Activated CD8-positive, alpha-beta memory T cell treated with anti-CD3 and anti-CD28 coated beads, Interleukin-2, amount 50 U/mL, for 48 hours (primary cell): Measurements from ENCODE around the gene PVRIG.
"Not testable (repeated sequence)": the region's sequence is repeated elsewhere in the genome, so short reads cannot be mapped to it uniquely, and the experiment has no call there.

Experiments used
- DNase-seq: peaks from one replicate; pipeline ENCODE4 v3.0.0-alpha.2; 2020

Gene PVRIG

GRCh38 chr7:100195901-100196322, 23.8 kb upstream of the PVRIG start:
- DNase-seq: not testable (repeated sequence)

DNA sequence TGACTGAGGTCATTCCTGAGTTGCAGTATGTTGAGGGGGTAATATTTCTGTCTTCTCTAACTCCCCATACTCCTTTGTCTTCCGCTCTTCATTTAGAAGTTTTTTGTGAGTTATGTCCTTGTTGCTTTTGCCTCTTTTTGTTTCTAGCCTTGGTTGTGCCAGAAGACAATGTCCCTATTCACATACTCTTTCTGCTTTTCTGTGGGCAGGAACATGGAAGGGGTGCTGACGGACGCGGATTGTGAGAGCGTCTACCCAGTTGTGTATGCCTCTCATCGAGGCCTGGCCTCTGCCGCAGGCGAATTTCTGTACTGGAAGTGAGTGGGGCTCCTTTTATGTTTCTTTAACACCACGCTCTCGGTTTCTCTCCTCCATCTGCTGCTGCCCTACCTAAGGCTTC, 21.5 kb upstream of the PVRIG start:
- DNase-seq: no peak

DNA sequence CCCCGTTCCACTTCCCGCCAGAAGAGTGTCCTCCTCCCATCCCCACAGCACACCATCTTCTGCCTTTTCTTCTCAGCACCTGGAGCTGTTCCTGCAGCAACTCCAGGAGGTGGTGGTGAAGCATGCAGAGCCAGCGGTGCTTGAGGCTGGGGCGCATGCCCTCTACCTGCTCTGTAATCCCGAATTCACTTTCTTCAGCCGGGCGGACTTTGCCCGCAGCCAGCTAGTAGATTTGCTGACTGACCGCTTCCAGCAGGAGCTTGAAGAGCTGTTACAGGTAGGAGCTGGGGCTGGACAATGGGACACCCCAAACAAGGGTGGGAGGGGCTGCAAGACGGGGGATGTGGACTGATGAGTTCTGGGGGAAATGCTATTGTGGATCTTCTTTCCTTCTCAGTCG, 19.1 kb upstream of the PVRIG start:
- no peak for DNase-seq

DNA sequence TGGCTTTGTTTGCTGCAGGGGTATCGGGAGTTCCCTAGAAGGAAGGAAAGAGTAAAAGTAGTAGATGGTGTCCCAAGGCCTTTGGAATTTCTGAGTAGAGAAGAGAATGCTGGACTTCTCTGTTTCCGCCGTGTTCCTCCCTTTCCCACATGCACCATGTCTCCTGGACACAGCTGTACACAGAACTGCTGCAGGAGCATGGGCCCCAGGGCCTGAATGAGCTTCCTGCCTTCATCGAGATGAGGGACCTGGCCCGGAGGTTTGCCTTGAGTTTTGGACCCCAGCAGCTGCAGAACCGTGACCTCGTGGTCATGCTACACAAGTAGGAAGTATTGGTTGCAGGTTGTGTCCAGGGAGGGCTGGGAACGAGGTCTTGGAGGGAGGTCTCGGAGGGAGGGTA, 15.3 kb upstream of the PVRIG start:
- no peak for DNase-seq

GRCh38 chr7:100208911-100209408, 10.8 kb upstream of the PVRIG start:
- peak; percentile 75 for DNase-seq

DNA sequence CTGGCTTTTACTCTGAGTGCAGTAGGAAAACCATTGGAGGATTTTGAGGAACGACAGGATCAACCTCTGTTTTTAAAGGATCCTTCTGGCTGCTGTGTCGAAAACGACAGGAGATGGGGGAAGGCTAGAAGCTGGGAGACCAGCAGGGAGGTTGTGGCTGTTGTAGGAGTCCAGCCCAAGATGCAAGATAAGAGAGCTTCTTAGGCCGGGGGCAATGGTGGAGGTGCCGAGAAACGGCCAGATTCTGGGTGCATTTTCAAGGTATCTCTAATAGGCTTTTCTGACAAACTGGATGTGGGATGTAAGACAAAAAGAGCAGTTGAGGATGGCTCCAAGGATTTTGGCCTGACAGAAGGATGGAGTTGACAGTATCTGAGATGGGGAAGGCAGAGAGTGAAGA, 10.3 kb upstream of the PVRIG start:
- DNase-seq: no peak

GRCh38 chr7:100210805-100211204, 8.9 kb upstream of the PVRIG start:
- no peak for DNase-seq

DNA sequence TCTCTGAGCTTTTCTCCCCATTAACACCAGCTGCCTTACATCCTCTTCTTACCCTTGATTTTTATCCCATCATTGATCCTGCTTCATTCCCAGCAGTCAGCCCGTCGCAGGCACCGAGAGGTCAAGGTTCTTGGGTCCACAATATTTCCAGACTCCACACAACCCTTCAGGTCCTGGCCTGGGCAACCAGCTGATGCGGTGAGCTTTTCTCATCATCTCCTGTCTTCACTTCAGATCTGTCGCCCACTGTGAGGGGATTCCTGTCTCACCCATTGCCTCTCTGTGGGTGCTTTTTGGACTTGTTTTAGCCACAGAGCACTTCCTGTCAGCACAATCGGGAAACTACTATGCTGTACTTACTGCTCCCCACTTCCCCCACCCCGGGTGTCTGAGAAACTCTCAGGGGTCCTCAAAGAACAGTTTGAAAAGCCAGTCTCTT, 8.4 kb upstream of the PVRIG start:
- DNase-seq: no peak

GRCh38 chr7:100212631-100213286, 7.0 kb upstream of the PVRIG start:
- peak; percentile 47 for DNase-seq

DNA sequence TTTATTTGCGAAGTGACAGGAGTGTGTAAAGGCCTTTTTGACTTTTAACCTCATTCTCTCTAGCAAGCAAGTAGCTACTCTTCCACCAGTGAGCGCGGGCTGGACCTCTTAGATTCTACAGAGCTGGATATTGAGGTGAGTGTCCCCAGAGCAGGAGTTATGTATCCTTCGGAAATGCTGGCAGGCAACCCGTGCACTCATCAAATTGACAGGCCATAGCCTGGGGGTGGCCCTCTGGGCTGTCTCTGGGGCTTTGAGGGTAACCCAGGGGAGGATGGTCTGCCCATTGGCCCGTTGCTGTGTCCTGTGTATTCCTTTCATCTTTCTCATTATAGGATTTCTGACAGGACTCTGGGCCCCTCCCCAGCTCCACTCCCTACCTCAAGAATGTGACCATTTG, 6.1 kb upstream of the PVRIG start:
- no peak for DNase-seq

DNA sequence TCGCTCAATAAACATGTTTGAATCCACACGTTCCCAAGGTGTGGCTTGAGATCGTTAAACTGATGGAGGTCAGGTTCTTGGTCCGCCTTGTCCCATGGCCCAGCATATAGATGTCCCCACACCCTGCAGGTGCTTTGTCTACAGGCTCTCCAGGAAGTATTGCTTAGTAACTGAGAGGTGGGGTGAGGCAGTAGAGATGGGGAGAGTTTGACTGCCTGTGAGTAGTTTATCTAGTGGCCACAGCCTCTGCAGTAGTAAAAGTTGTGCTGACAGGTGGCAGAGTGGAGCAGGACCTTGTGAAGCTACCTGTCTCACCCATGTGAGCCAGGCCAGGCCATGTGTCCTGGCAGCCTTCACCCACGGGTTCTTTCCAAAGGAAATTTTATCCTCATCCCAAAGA, 5.4 kb upstream of the PVRIG start:
- not testable (repeated sequence) for DNase-seq

- no peak for DNase-seq
Measured at GRCh38 chr7:100215895-100216294, 3.9 kb upstream of the PVRIG start.

DNA sequence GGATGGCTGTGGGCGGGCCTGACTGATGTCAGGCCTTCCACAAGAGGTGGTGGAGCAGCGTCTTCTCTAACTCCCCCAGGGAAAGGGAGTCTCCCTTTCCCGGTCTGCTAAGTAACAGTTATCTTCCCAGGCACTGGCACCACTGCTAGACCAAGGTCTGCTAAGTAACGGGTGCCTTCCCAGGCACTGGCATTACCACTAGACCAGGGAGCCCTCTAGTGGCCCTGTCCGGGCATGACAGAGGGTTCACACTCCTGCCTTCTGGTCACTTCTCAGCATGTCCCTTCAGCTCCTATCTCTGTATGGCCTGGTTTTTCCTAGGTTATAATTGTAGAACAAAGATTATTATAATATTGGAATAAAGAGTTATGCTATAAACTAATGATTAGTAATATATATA, 1.8 kb upstream of the PVRIG start:
- DNase-seq: peak; percentile 87

- no peak for DNase-seq
Measured at GRCh38 chr7:100219271-100219737, 445 bp upstream of the PVRIG start.

DNA sequence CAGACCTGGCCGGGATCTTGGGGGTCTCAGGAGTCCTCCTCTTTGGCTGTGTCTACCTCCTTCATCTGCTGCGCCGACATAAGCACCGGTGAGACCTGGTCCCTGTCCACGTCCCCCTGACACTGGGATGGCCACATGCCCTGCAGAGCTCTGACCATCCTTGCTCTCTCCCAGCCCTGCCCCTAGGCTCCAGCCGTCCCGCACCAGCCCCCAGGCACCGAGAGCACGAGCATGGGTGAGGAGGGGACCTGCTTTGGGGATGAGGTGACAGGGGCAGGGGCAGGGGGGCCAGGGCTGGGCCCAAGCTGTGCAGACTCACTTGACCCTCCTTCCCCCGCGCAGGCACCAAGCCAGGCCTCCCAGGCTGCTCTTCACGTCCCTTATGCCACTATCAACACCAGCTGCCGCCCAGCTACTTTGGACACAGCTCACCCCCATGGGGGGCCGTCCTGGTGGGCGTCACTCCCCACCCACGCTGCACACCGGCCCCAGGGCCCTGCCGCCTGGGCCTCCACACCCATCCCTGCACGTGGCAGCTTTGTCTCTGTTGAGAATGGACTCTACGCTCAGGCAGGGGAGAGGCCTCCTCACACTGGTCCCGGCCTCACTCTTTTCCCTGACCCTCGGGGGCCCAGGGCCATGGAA, 959 bp downstream of the PVRIG start:
- no peak for DNase-seq

- peak; percentile 88 for DNase-seq
Measured at GRCh38 chr7:100221231-100221718, 1.5 kb downstream of the PVRIG start.

- DNase-seq: no peak
Measured at GRCh38 chr7:100221767-100222444, 2.2 kb downstream of the PVRIG start.

DNA sequence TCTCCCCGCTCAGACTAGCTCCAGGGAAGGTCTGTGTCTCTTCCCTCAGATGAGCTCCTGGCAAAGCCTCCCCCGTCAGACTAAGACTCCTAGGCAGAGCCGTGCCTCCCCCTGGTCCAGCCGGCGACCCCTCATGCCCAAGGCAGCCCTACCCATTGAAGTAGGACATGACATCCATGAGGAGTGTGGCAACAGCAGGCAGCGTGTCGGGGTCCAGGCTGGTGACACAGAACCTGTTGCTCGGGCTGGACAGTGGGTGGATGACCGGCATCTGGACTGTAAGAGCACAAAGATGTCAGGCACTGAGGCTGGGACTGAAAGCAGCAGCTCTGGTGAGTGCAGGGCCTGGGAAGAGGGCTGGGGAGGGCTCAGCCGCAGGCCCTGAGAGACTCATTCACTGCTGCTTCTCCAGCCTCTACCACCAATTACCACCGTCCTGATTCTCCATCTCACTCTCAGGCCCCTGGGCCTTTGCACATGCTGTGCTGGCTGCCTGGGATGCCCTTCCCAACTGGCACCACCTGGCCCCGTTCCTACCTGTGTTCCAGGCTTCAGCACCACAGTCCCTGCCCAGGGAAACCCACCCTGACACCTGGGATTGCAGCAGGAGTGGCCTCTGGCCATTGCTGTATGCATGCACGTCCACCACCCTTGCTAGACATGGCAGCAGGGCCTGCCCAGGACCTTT, 2.8 kb downstream of the PVRIG start:
- DNase-seq: no peak

GRCh38 chr7:100223376-100223927, 3.7 kb downstream of the PVRIG start:
- not testable (repeated sequence) for DNase-seq

DNA sequence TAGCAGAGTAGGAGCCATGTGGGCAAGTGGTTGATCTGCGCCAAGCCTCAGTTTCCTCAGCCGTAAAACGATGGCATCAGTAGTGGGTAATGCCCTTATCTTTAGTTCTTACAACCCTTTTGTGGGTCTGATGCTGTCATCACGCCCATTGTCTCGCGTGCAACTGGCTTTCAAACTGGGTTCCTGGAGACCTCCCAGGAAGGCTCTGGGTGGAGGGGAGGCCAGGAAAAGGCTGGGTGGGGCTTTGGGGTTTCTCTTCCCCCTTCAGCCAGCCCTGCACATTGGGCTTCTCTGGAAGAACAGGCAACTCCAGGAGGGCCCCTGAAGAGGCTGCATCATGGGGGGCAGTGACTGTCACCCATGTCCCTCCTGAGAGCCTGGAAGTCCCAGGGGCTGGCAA, 5.1 kb downstream of the PVRIG start:
- not testable (repeated sequence) for DNase-seq

DNA sequence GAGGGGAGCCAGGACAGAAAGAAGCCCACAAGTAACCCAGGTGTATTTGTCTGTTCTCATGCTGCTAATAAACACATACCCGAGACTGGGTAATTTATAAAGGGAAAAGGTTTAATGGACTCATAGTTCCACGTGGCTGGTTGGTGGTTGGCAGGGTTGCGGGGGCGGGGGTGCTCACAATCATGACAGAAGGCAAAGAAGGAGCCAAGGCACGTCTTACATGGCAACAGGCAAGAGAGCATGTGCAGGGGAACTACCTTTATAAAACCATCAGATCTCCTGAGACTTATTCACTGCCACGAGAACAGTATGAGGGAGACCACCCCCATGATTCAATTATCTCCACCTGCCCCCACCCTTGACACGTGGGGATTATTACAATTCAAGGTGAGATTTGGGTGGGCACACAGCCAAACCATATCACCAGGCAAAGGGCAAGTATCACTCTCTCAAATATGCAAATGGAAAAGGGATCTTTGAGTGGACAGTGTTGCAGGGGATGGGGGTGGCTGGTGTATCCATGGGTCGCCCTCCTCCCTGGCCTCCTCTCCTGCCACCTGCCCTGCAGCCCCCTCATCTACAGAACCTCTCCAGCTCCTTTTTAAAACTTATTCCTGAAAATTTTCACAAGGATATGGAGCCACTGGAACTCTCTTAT, 15.0 kb downstream of the PVRIG start:
- DNase-seq: not testable (repeated sequence)

DNA sequence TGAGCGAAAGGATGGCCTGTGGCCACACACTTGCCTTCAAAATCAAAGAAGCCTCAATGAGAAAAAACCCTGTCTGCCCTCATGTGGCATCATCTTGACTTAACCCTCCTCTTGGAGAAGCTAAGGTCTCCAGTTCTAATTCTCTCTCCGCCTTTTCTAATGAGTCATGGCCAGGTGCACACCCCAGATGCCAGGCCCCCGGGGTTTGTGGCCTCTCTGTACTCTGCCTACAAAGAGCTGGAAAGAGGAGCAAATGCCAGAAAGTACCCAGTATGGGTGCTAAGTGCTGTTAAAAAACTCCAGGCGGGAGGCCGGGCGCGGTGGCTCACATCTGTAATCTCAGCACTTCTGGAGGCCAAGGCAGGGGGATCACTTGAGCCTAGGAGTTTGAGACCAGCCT, 20.2 kb downstream of the PVRIG start:
- not testable (repeated sequence) for DNase-seq
